ENCODE results near the gene MGAT3. TPM values are rescaled to one million over a fixed set of nuclear protein-coding genes. Genes with fewer than 3 reads are reported as not detected.

MGAT3 gene
- total and polyA plus RNA-seq, 2 donors (not counting 3 experiments of a cell fraction or from before 2014, with no cell fraction given), result not detected

GRCh38 chr22:39426380-39427043 is 30.3 kb upstream of the MGAT3 start:
- no peaks in the 10 kb centered on the region for H3K9me3 ChIP-seq (replicated peaks; ENCODE audit: control insufficient read depth, insufficient read depth, low read length)
- no peak overlapping the region for H3K4me3 ChIP-seq (replicated peaks in 1 of 3; ENCODE audit: insufficient read depth in 1 of 3, low read depth in 1 of 3, low read length in 3 of 3)
- POLR2A ChIA-PET, result no interaction called here
- no peaks in the 10 kb centered on the region for H3K27me3 ChIP-seq (ENCODE audit: control insufficient read depth in 2 of 2, insufficient read depth in 2 of 2, low read length in 2 of 2)
- intact Hi-C loops (cut with micrococcal nuclease) (no loop called here), dilution Hi-C loops (cut with MboI; ENCODE audit: extremely low pct_ligation_motif_present, low sequenced_read_pairs) (no loop called here)
- H3K27ac ChIP-seq (ENCODE audit: insufficient read depth, low read depth, low read length), result no peak overlapping the region
- FAIRE-seq, result no peak
- TF ChIP-seq, protein P1, sequence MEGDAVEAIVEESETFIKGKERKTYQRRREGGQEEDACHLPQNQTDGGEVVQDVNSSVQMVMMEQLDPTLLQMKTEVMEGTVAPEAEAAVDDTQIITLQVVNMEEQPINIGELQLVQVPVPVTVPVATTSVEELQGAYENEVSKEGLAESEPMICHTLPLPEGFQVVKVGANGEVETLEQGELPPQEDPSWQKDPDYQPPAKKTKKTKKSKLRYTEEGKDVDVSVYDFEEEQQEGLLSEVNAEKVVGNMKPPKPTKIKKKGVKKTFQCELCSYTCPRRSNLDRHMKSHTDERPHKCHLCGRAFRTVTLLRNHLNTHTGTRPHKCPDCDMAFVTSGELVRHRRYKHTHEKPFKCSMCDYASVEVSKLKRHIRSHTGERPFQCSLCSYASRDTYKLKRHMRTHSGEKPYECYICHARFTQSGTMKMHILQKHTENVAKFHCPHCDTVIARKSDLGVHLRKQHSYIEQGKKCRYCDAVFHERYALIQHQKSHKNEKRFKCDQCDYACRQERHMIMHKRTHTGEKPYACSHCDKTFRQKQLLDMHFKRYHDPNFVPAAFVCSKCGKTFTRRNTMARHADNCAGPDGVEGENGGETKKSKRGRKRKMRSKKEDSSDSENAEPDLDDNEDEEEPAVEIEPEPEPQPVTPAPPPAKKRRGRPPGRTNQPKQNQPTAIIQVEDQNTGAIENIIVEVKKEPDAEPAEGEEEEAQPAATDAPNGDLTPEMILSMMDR (IDR thresholded peaks at IDR 0.05; ENCODE audit: extremely low read depth in 1 of 2, insufficient read depth in 1 of 2, low read depth in 1 of 2, low read length in 2 of 2), result no peak
- no peak for TF ChIP-seq FOS (IDR thresholded peaks at IDR 0.05; ENCODE audit: borderline replicate concordance, insufficient read depth, low read length)
- no peak for TF ChIP-seq MYC (IDR thresholded peaks at IDR 0.05; ENCODE audit: low read depth, low read length)
- no peak for TF ChIP-seq POLR2A (IDR thresholded peaks at IDR 0.05; ENCODE audit: low read depth, low read length)
- TF ChIP-seq JUN (IDR thresholded peaks at IDR 0.05; ENCODE audit: borderline replicate concordance, insufficient read depth, insufficient read length, low read depth), result no peak
- no peak for TF ChIP-seq POLR2AphosphoS5 (IDR thresholded peaks at IDR 0.05; ENCODE audit: insufficient read depth, low read depth, low read length)
- TF ChIP-seq EZH2 (IDR thresholded peaks at IDR 0.05; ENCODE audit: borderline replicate concordance, low read depth, low read length, severe bottlenecking), result no peak
- TF ChIP-seq, protein P2, sequence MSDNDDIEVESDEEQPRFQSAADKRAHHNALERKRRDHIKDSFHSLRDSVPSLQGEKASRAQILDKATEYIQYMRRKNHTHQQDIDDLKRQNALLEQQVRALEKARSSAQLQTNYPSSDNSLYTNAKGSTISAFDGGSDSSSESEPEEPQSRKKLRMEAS (IDR thresholded peaks at IDR 0.05; ENCODE audit: insufficient read depth, insufficient read length), result no peak
- TF ChIP-seq GATA2 (IDR thresholded peaks at IDR 0.05; ENCODE audit: insufficient read depth, insufficient read length, low read depth, low read length), result no peak
- no TSS peak for BruUV-seq (replicated peaks)
- H3K4me1 ChIP-seq (ENCODE audit: control insufficient read depth, extremely low read depth, insufficient read depth, low read length), result peaks cover 6% of the 10 kb centered on the region
- no peak overlapping the region for H2AFZ ChIP-seq (ENCODE audit: low read depth, low read length)
- H4K20me1 ChIP-seq (replicated peaks; ENCODE audit: control insufficient read depth, extremely low read depth, insufficient read depth, low read length), result no peaks in the 10 kb centered on the region
- no peak overlapping the region for H3K9ac ChIP-seq (replicated peaks; ENCODE audit: extremely low read depth, insufficient read depth, low read length)
- H3K9me1 ChIP-seq (replicated peaks; ENCODE audit: control insufficient read depth, extremely low read depth, insufficient read depth, low read length), result no peaks in the 10 kb centered on the region
- peaks cover 14 to 24% of the 10 kb centered on the region in 2 experiments for H3K36me3 ChIP-seq (ENCODE audit: control insufficient read depth in 2 of 2, extremely low read depth in 1 of 2, insufficient read depth in 2 of 2, low read length in 2 of 2)
- no peak for DNase-seq (ENCODE audit: low read depth, low spot score)
- no peaks in the 10 kb centered on the region for H3K79me2 ChIP-seq (ENCODE audit: control insufficient read depth, insufficient read depth, low read length)
- no peak overlapping the region for H3K4me2 ChIP-seq (ENCODE audit: insufficient read depth, low read length)
- CTCF ChIA-PET, result interaction anchor here (0.7 kb wide), 1 partner anchor 108 kb away, joined by 3 read pairs; no protein-coding TSS in a partner anchor

Data from endothelial cell of umbilical vein (primary cell).